ENCODE results near the gene SLC13A3. TPM values are rescaled to one million over a fixed set of nuclear protein-coding genes. Genes with fewer than 3 reads are reported as not detected.

SLC13A3 gene
- total RNA-seq, 1 experiment from 2014 or later: 1.3 TPM

GRCh38 chr20:46543033-46543432 is 108.2 kb downstream of the SLC13A3 start:
- BruUV-seq (replicated peaks): no TSS peak
- no peaks in the 10 kb centered on the region for H3K4me1 ChIP-seq (ENCODE audit: insufficient read depth, low read length, poor library complexity, severe bottlenecking)
- H3K9me3 ChIP-seq (ENCODE audit: low read depth, low read length, poor library complexity, severe bottlenecking): no peaks in the 10 kb centered on the region
- DNase-seq (ENCODE audit: low spot score): no peak
- intact Hi-C loops (cut with micrococcal nuclease; ENCODE audit: unreplicated experiment): no loop called here
- no peaks in the 10 kb centered on the region for H3K36me3 ChIP-seq (ENCODE audit: insufficient read depth, low read length, poor library complexity, severe bottlenecking)
- H3K4me3 ChIP-seq (ENCODE audit: low read depth, low read length, poor library complexity, severe bottlenecking): no peak overlapping the region
- peaks cover 51% of the 10 kb centered on the region for H3K27me3 ChIP-seq (replicated peaks; ENCODE audit: insufficient read depth, low read depth, low read length, poor library complexity)
- TF ChIP-seq CTCF (conservative IDR thresholded peaks at IDR 0.05; ENCODE audit: low read depth, low read length): no peak
- no peak for TF ChIP-seq EZH2 (IDR thresholded peaks at IDR 0.05; ENCODE audit: borderline replicate concordance, low read depth, low read length, poor library complexity, severe bottlenecking)
- no peak overlapping the region for H3K27ac ChIP-seq (ENCODE audit: low read depth, low read length, poor library complexity, severe bottlenecking)
- CTCF ChIA-PET: no interaction called here
- POLR2A ChIA-PET (ENCODE audit: low non-redundant PET): no interaction called here

DNA sequence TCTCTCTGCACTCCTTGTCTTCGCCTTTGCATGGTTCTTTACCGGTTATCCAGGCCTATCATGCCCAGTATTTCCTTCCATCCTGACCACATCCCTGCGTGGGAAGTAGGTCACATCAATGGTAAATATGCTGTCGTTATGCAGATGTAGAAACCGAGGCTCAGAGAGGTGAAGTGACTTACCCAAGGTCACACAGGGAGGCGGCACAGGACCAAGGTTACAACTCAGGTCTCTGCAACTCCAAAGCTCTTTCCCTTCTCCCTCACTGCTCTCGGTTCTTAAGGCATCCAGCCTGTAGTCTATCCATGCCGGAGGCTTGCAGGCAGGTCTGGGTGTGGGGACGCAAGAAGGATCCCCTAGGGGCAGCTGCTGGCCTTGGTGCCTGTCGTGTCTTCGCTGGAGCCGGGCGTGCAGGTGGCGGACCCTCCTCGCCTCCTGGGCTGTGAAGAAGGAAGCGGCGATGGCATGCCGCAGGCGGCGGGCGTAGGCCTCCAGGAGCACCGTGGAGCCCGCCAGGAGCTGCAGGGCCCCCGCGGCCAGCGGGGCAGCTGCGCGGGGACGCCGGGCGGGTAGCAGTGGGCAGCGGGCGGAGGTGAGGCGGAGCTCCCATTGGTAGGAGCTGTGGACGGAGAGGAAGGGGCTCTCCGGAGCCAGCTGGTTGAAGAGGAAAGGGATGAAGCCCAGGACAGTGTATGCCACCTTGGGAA is 109.9 kb downstream of the SLC13A3 start:
- intact Hi-C loops (cut with micrococcal nuclease; ENCODE audit: unreplicated experiment): no loop called here
- CTCF ChIA-PET: no interaction called here
- H3K27ac ChIP-seq (ENCODE audit: low read depth, low read length, poor library complexity, severe bottlenecking): no peak overlapping the region
- no peaks in the 10 kb centered on the region for H3K4me1 ChIP-seq (ENCODE audit: insufficient read depth, low read length, poor library complexity, severe bottlenecking)
- H3K4me3 ChIP-seq (ENCODE audit: low read depth, low read length, poor library complexity, severe bottlenecking): no peak overlapping the region
- POLR2A ChIA-PET (ENCODE audit: low non-redundant PET): no interaction called here
- no peak for TF ChIP-seq CTCF (conservative IDR thresholded peaks at IDR 0.05; ENCODE audit: low read depth, low read length)
- TF ChIP-seq EZH2 (IDR thresholded peaks at IDR 0.05; ENCODE audit: borderline replicate concordance, low read depth, low read length, poor library complexity, severe bottlenecking): no peak
- H3K9me3 ChIP-seq (ENCODE audit: low read depth, low read length, poor library complexity, severe bottlenecking): no peaks in the 10 kb centered on the region
- DNase-seq (ENCODE audit: low spot score): no peak
- no TSS peak for BruUV-seq (replicated peaks)
- H3K36me3 ChIP-seq (ENCODE audit: insufficient read depth, low read length, poor library complexity, severe bottlenecking): no peaks in the 10 kb centered on the region
- H3K27me3 ChIP-seq (replicated peaks; ENCODE audit: insufficient read depth, low read depth, low read length, poor library complexity): peaks cover 58% of the 10 kb centered on the region

GRCh38 chr20:46539113-46539512 is 112.1 kb downstream of the SLC13A3 start:
- CTCF ChIA-PET: no interaction called here
- Histone ChIP-seq H3K36me3 (ENCODE audit: insufficient read depth, low read length, poor library complexity, severe bottlenecking) (no peaks in the 10 kb centered on the region), H3K4me3 (ENCODE audit: low read depth, low read length, poor library complexity, severe bottlenecking) (no peak overlapping the region), H3K27ac (ENCODE audit: low read depth, low read length, poor library complexity, severe bottlenecking) (no peak overlapping the region), H3K27me3 (replicated peaks; ENCODE audit: insufficient read depth, low read depth, low read length, poor library complexity) (peaks cover 70% of the 10 kb centered on the region), H3K4me1 (ENCODE audit: insufficient read depth, low read length, poor library complexity, severe bottlenecking) (no peaks in the 10 kb centered on the region), H3K9me3 (ENCODE audit: low read depth, low read length, poor library complexity, severe bottlenecking) (no peaks in the 10 kb centered on the region)
- intact Hi-C loops (cut with micrococcal nuclease; ENCODE audit: unreplicated experiment): no loop called here
- POLR2A ChIA-PET (ENCODE audit: low non-redundant PET): no interaction called here
- 0 out of 2 replicates have a peak, but pooled peaks have one; percentile 15 for TF ChIP-seq CTCF (conservative IDR thresholded peaks at IDR 0.05; ENCODE audit: low read depth, low read length)
- TF ChIP-seq EZH2 (IDR thresholded peaks at IDR 0.05; ENCODE audit: borderline replicate concordance, low read depth, low read length, poor library complexity, severe bottlenecking): no peak
- no TSS peak for BruUV-seq (replicated peaks)
- no peak for DNase-seq (ENCODE audit: low spot score)
